ENCODE results near the gene TANGO2.

DNA sequence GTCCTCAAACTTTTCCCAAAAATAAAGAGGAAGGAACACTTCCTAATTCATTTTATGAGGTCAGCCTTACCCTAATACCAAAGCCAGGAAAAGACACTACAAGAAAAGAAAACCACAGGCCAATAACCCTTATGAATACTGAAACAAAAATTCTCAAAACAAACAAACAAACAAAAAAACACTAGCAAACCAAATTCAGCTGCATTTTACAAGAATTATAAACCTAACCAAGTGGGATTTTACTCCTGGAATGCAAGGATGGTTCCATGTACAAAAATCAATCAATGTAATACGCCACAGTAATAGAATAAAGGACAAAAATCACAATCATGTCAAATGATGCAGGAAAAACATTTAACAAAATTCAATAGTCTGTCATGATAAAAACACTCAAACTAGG lies 17.6 kb upstream of the TANGO2 start:
- TF ChIP-seq EZH2 (IDR thresholded peaks at IDR 0.05; ENCODE audit: borderline replicate concordance, low read depth, low read length, poor library complexity, severe bottlenecking) (no peak), CTCF (conservative IDR thresholded peaks at IDR 0.05; ENCODE audit: low read depth, low read length) (no peak)

Measured in A673 (cell line).